K562 (cell line): ENCODE measurements around the gene SYNPO2. TPM values are rescaled to one million over a fixed set of nuclear protein-coding genes. Genes with fewer than 3 reads are reported as not detected.

Source experiments
- ATAC-seq: fragments of 200-7000 bp; cut with Tn5 transposase; 3 replicates; pipeline ENCODE4 v1.9.1; 2020; ENCODE audit warnings: moderate library complexity
- BruUV-seq: library from RNA; stranded (reverse); fragments of 400-500 nt; replicated peaks from 2 replicates; lab custom pipeline; 2021; lab: Mats Ljungman, UMichigan
- CTCF ChIA-PET: fragments of 300-600 bp; formaldehyde crosslinking; extraction: SDS; loops from one replicate; lab custom pipeline; 2021; ENCODE audit warnings: low intra/inter-chr PET ratio; lab: Yijun Ruan, JAX
- POLR2A ChIA-PET: fragments of 300-600, 350-650 bp; sonication (Branson Sonifier 250); formaldehyde crosslinking; extraction: SDS; loops from one replicate; lab custom pipeline; 2021; ENCODE audit warnings: antibody characterized with exemption, inconsistent platforms; lab: Yijun Ruan, JAX
- DNase-seq, 4 experiments: peaks; one replicate each; pipeline versions ENCODE4 v3.0.0 to v3.0.0-alpha.2; 2011 to 2018; ENCODE audit warnings: low spot score in 3 of 4, mixed read lengths in 3 of 4; ENCODE audit errors: extremely low read depth in 1 of 4
- FAIRE-seq: peaks from 2 replicates; lab custom pipeline; 2011; peaks lifted over from hg19 to GRCh38; lab: Jason Lieb, UNC
- H2AFZ ChIP-seq: 2 replicates; pipeline ENCODE4 v1.6.0; 2011; ENCODE audit warnings: low read depth, low read length, control low read depth, inconsistent platforms
- H3K27ac ChIP-seq: fragments of 200-600 bp; 3 replicates; pipeline ENCODE4 v1.8.0; 2011; ENCODE audit warnings: low read depth, mild to moderate bottlenecking, control low read depth, inconsistent platforms, low read length, moderate library complexity, mixed read lengths; ENCODE audit errors: extremely low read depth
- H3K27me3 ChIP-seq, 2 experiments: fragments of 300-600 bp in 1 of 2; 2 replicates in 1 of 2; 3 replicates in 1 of 2; pipeline versions ENCODE4 v1.6.0 to v1.8.0; 2011; ENCODE audit warnings: inconsistent platforms in 2 of 2, low read length in 2 of 2, mild to moderate bottlenecking in 1 of 2, mixed read lengths in 1 of 2, moderate library complexity in 1 of 2; ENCODE audit not compliant: control insufficient read depth in 2 of 2, insufficient read depth in 2 of 2
- H3K36me3 ChIP-seq: fragments of 300-600 bp; 3 replicates; pipeline ENCODE4 v1.8.0; 2011; ENCODE audit warnings: mild to moderate bottlenecking, low read length, inconsistent platforms; ENCODE audit not compliant: control insufficient read depth, insufficient read depth
- H3K4me1 ChIP-seq, 2 experiments: fragments of 200-600 bp in 1 of 2; replicated peaks in 1 of 2; 2 replicates in 1 of 2; 3 replicates in 1 of 2; pipeline versions ENCODE4 v1.5.1 to v1.8.0; 2011; ENCODE audit warnings: inconsistent platforms in 2 of 2, low read length in 2 of 2, mild to moderate bottlenecking in 1 of 2, mixed read lengths in 1 of 2, moderate library complexity in 1 of 2; ENCODE audit not compliant: control insufficient read depth in 2 of 2, insufficient read depth in 2 of 2
- H3K4me2 ChIP-seq: 2 replicates; pipeline ENCODE4 v1.6.1; 2011; ENCODE audit warnings: low read length, control low read depth, inconsistent platforms, mixed read lengths; ENCODE audit not compliant: insufficient read depth
- H3K4me3 ChIP-seq: fragments of 200-600 bp; sonication (generic), shearing (Covaris generic); 2 replicates; pipeline ENCODE4 v1.5.1; 2016; ENCODE audit warnings: control low read depth, inconsistent platforms
- H3K79me2 ChIP-seq: fragments of 200-600 bp; 3 replicates; pipeline ENCODE4 v1.8.0; 2011; ENCODE audit warnings: low read length, inconsistent platforms; ENCODE audit not compliant: control insufficient read depth, insufficient read depth
- H3K9ac ChIP-seq, 2 experiments: 2 replicates each; pipeline versions ENCODE4 v1.6.0 to v1.6.1; 2011; ENCODE audit warnings: low read depth in 2 of 2, low read length in 2 of 2, control low read depth in 1 of 2, inconsistent platforms in 1 of 2, mild to moderate bottlenecking in 1 of 2, mixed read lengths in 1 of 2; ENCODE audit not compliant: insufficient read depth in 1 of 2
- H3K9me1 ChIP-seq: one replicate; pipeline ENCODE4 v1.6.0; 2011; ENCODE audit warnings: inconsistent platforms, mild to moderate bottlenecking, low read length, moderate library complexity; ENCODE audit not compliant: control insufficient read depth, insufficient read depth
- H3K9me3 ChIP-seq: replicated peaks from 2 replicates; pipeline ENCODE4 v1.5.1; 2011; ENCODE audit warnings: low read depth, low read length, inconsistent platforms; ENCODE audit not compliant: control insufficient read depth, insufficient read depth
- H4K20me1 ChIP-seq: replicated peaks from 2 replicates; pipeline ENCODE4 v1.6.1; 2011; ENCODE audit warnings: low read length, inconsistent platforms, mixed read lengths; ENCODE audit not compliant: control insufficient read depth, insufficient read depth
- CREB3 ChIP-seq: fragments of 450-650 bp; conservative IDR thresholded peaks from 2 replicates; pipeline ENCODE4 v1.6.1; 2016; ENCODE audit warnings: missing genetic modification characterization, low read depth, mild to moderate bottlenecking, missing compliant biosample characterization, moderate library complexity
- HNRNPH1 ChIP-seq: fragments of 200-400 bp; formaldehyde crosslinking; optimal IDR thresholded peaks from 2 replicates; pipeline ENCODE3; 2017; ENCODE audit warnings: low read depth, mild to moderate bottlenecking, low read length, moderate library complexity
- NFE2L1 ChIP-seq: fragments of 450-650 bp; IDR thresholded peaks from 2 replicates; pipeline ENCODE4 v1.6.1; 2016; ENCODE audit warnings: missing genetic modification characterization, low read depth, mild to moderate bottlenecking, missing compliant biosample characterization, moderate library complexity, borderline replicate concordance
- PRMT5 ChIP-seq: sonication (generic); formaldehyde crosslinking; IDR thresholded peaks from 2 replicates; pipeline ENCODE4 v1.5.0; 2020; ENCODE audit warnings: missing genetic modification reagents
- RBM22 ChIP-seq: fragments of 200-400 bp; formaldehyde crosslinking; IDR thresholded peaks from 2 replicates; pipeline ENCODE4 v1.6.1; 2018; ENCODE audit warnings: low read length, low read depth; ENCODE audit not compliant: poor library complexity, severe bottlenecking
- TAL1 ChIP-seq: fragments of 450-650 bp; IDR thresholded peaks from 2 replicates; pipeline ENCODE4 v1.6.1; 2016; ENCODE audit warnings: mild to moderate bottlenecking
- TSC22D4 ChIP-seq: fragments of 450-650 bp; IDR thresholded peaks from 2 replicates; pipeline ENCODE4 v1.6.1; 2016; ENCODE audit warnings: missing genetic modification characterization, missing biosample characterization, control low read depth
- WGBS: fragments of 100-300 bp; shearing (Covaris generic); methylation state at CpG from one replicate; pipeline ENCODE4 v1.1.6; 2016; ENCODE audit warnings: low coverage, mixed read lengths; ENCODE audit not compliant: insufficient coverage; ENCODE audit errors: missing lambda C conversion rate; 5-methylcytosine and 5-hydroxymethylcytosine counted together
- in situ Hi-C: fragments of 300-500 bp; cut with MboI; formaldehyde crosslinking; loops from 4 replicates; pipeline ENCODE4 v1.15.0; 2018; ENCODE audit warnings: inconsistent platforms, mixed read lengths
- intact Hi-C: fragments of 100-400 bp; cut with micrococcal nuclease; formaldehyde crosslinking; loops from 2 replicates; pipeline ENCODE4 v1.14.2; 2022
- polyA plus RNA-seq, 8 experiments: library from polyadenylated mRNA; depleted of rRNA in 4 of 8; stranded (reverse) in 5 of 8; unstranded in 3 of 8; fragments of >200 nt; fragmentation: Nextera tagmentation in 2 of 8; fragmentation: Illumina TruSeq in 1 of 8; extraction: Ambion mirVana in 2 of 8; extraction: Trizol in 1 of 8; gene quantifications; 2 replicates each; pipeline versions ENCODE4 v1.2.1 to v1.2.3, GENCODE V29; 2011 to 2014; ENCODE audit warnings: inconsistent platforms in 1 of 8, missing spikeins in 1 of 8
- total RNA-seq, 7 experiments: library from RNA; depleted of rRNA in 6 of 7; stranded (reverse); fragments of >200 nt in 6 of 7; fragmentation: Illumina TruSeq in 2 of 7; extraction: Trizol in 2 of 7; gene quantifications; 2 replicates each; pipeline versions ENCODE4 v1.2.1 to v1.2.3, GENCODE V29; 2011 to 2021; ENCODE audit warnings: low replicate concordance in 1 of 7
- TF ChIP-seq, protein P1 (sequence below): sonication (generic); formaldehyde crosslinking; IDR thresholded peaks from 2 replicates; pipeline ENCODE4 v1.8.0; 2022; ENCODE audit warnings: mild to moderate bottlenecking, missing genetic modification reagents
- TF ChIP-seq, protein P2 (sequence below), 2 experiments: fragments of 450-650 bp in 1 of 2; sonication (generic) in 1 of 2; formaldehyde crosslinking in 1 of 2; IDR thresholded peaks; 2 replicates each; pipeline versions ENCODE4 v1.7.1 to v1.9.0; 2016 to 2022; ENCODE audit warnings: inconsistent platforms in 1 of 2, mild to moderate bottlenecking in 1 of 2, missing genetic modification reagents in 1 of 2

SYNPO2 gene
- total and polyA plus RNA-seq, 9 of the 15 experiments (the other 6 are each of a cell fraction or from before 2014, with no cell fraction given): 0.03 to 0.18 TPM; not detected in 7

DNA sequence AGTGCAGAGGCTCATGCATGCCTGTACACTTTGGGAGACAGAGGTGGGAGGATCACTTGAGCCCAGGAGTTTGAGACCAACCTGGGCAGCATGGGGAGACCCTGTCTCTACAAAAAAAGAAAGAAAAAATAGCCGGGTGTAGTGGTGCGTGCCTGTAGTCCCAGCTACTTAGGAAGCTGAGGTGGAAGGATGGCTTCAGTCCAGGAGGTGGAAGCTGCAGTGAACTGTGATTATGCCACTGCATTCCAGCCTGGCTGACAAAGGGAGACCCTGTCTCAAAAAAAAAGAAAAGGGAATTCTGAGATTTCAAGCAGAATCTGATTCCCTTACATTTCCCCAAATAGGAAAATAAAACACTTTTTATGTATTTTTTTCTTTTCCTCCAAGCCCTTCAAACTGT lies 83.5 kb downstream of the SYNPO2 start:
- ATAC-seq: no peak
- no peaks in the 10 kb centered on the region for H3K79me2 ChIP-seq
- FAIRE-seq: no peak
- H3K9me3 ChIP-seq: no peaks in the 10 kb centered on the region
- no peaks in the 10 kb centered on the region for H3K4me1 ChIP-seq
- ChIA-PET CTCF (interaction anchor here (0.7 kb wide), 1 partner anchor 245 kb away, joined by 3 read pairs; no protein-coding TSS in a partner anchor), POLR2A (no interaction called here)
- no peaks in the 10 kb centered on the region for H3K36me3 ChIP-seq
- WGBS: 0% methylated on average over 2 of the region's 2 CpGs
- H3K4me2 ChIP-seq: no peak overlapping the region
- H2AFZ ChIP-seq: no peak overlapping the region
- TF ChIP-seq, protein P1, sequence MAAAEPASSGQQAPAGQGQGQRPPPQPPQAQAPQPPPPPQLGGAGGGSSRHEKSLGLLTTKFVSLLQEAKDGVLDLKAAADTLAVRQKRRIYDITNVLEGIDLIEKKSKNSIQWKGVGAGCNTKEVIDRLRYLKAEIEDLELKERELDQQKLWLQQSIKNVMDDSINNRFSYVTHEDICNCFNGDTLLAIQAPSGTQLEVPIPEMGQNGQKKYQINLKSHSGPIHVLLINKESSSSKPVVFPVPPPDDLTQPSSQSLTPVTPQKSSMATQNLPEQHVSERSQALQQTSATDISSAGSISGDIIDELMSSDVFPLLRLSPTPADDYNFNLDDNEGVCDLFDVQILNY (CRISPR knock-in tag): no peak
- TF ChIP-seq TAL1 (no peak), PRMT5 (no peak), RBM22 (no peak), TSC22D4 (tag) (no peak), NFE2L1 (no peak), CREB3 (tag) (no peak), HNRNPH1 (no peak)
- TF ChIP-seq, protein P2, sequence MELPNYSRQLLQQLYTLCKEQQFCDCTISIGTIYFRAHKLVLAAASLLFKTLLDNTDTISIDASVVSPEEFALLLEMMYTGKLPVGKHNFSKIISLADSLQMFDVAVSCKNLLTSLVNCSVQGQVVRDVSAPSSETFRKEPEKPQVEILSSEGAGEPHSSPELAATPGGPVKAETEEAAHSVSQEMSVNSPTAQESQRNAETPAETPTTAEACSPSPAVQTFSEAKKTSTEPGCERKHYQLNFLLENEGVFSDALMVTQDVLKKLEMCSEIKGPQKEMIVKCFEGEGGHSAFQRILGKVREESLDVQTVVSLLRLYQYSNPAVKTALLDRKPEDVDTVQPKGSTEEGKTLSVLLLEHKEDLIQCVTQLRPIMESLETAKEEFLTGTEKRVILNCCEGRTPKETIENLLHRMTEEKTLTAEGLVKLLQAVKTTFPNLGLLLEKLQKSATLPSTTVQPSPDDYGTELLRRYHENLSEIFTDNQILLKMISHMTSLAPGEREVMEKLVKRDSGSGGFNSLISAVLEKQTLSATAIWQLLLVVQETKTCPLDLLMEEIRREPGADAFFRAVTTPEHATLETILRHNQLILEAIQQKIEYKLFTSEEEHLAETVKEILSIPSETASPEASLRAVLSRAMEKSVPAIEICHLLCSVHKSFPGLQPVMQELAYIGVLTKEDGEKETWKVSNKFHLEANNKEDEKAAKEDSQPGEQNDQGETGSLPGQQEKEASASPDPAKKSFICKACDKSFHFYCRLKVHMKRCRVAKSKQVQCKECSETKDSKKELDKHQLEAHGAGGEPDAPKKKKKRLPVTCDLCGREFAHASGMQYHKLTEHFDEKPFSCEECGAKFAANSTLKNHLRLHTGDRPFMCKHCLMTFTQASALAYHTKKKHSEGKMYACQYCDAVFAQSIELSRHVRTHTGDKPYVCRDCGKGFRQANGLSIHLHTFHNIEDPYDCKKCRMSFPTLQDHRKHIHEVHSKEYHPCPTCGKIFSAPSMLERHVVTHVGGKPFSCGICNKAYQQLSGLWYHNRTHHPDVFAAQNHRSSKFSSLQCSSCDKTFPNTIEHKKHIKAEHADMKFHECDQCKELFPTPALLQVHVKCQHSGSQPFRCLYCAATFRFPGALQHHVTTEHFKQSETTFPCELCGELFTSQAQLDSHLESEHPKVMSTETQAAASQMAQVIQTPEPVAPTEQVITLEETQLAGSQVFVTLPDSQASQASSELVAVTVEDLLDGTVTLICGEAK (IDR thresholded peaks at IDR 0.05): no peak
- TF ChIP-seq, protein P2 (CRISPR knock-in tag; IDR thresholded peaks at IDR 0.05): no peak
- H3K4me3 ChIP-seq: no peak overlapping the region
- intact Hi-C loops (no loop called here), in situ Hi-C loops (no loop called here)
- no peak overlapping the region for H3K27ac ChIP-seq
- H3K27me3 ChIP-seq: no peaks in the 10 kb centered on the region
- no peak overlapping the region for H3K9ac ChIP-seq
- BruUV-seq: no TSS peak
- H3K9me1 ChIP-seq: no peaks in the 10 kb centered on the region
- DNase-seq: no peak
- H4K20me1 ChIP-seq: no peaks in the 10 kb centered on the region
